H9 (cell line): ENCODE measurements around the gene BTBD8. TPM values are rescaled to one million over a fixed set of nuclear protein-coding genes. Genes with fewer than 3 reads are reported as not detected.

Experiments
- DNase-seq: peaks from one replicate; pipeline ENCODE4 v3.0.0-alpha.2; 2017
- H2AFZ ChIP-seq: one replicate; pipeline ENCODE4 v1.6.1; 2013; ENCODE audit warnings: mild to moderate bottlenecking, low read length, control low read depth, moderate library complexity
- H2AK5ac ChIP-seq: 2 replicates; pipeline ENCODE4 v1.6.1; 2013; ENCODE audit warnings: low read length, control low read depth, mixed read lengths; ENCODE audit not compliant: insufficient read length
- H2BK120ac ChIP-seq: one replicate; pipeline ENCODE4 v1.6.1; 2013; ENCODE audit warnings: low read depth, mild to moderate bottlenecking, low read length, control low read depth, inconsistent platforms; ENCODE audit not compliant: poor library complexity, severe bottlenecking
- H2BK12ac ChIP-seq: 2 replicates; pipeline ENCODE4 v1.6.1; 2013; ENCODE audit warnings: low read length, control low read depth, mixed read lengths, low read depth; ENCODE audit not compliant: insufficient read length
- H2BK15ac ChIP-seq: 2 replicates; pipeline ENCODE4 v1.6.1; 2013; ENCODE audit warnings: low read depth, low read length, control low read depth
- H2BK20ac ChIP-seq: one replicate; pipeline ENCODE4 v1.6.1; 2013; ENCODE audit warnings: low read depth, mild to moderate bottlenecking, low read length, control low read depth, inconsistent platforms; ENCODE audit not compliant: poor library complexity, severe bottlenecking
- H2BK5ac ChIP-seq: 2 replicates; pipeline ENCODE4 v1.6.1; 2013; ENCODE audit warnings: low read length, control low read depth, mixed read lengths; ENCODE audit not compliant: insufficient read length
- H3K14ac ChIP-seq: 2 replicates; pipeline ENCODE4 v1.6.1; 2013; ENCODE audit warnings: low read length, control low read depth; ENCODE audit not compliant: insufficient read depth
- H3K18ac ChIP-seq: 2 replicates; pipeline ENCODE4 v1.6.1; 2013; ENCODE audit warnings: low read depth, mild to moderate bottlenecking, mixed read lengths, low read length, control low read depth; ENCODE audit not compliant: insufficient read length
- H3K23ac ChIP-seq: 2 replicates; pipeline ENCODE4 v1.6.1; 2013; ENCODE audit warnings: low read length, control low read depth, mixed read lengths, low read depth; ENCODE audit not compliant: insufficient read length
- H3K23me2 ChIP-seq: 2 replicates; pipeline ENCODE4 v1.6.1; 2013; ENCODE audit warnings: low read depth, mild to moderate bottlenecking, mixed read lengths, low read length, control low read depth; ENCODE audit not compliant: insufficient read length, poor library complexity, severe bottlenecking
- H3K27ac ChIP-seq: 2 replicates; pipeline ENCODE4 v1.5.1; 2013; ENCODE audit warnings: low read length, control low read depth, mixed read lengths, low read depth; ENCODE audit not compliant: insufficient read length
- H3K27me3 ChIP-seq: 2 replicates; pipeline ENCODE4 v1.6.1; 2013; ENCODE audit warnings: low read length, control low read depth, inconsistent platforms; ENCODE audit not compliant: insufficient read depth
- H3K4ac ChIP-seq: 2 replicates; pipeline ENCODE4 v1.6.1; 2013; ENCODE audit warnings: low read depth, mild to moderate bottlenecking, control low read depth, inconsistent platforms, low read length, moderate library complexity
- H3K4me1 ChIP-seq: 2 replicates; pipeline ENCODE4 v1.6.1; 2013; ENCODE audit warnings: low read length, control low read depth, inconsistent platforms; ENCODE audit not compliant: insufficient read depth
- H3K4me2 ChIP-seq: 2 replicates; pipeline ENCODE4 v1.6.1; 2013; ENCODE audit warnings: low read length, control low read depth, mixed read lengths; ENCODE audit not compliant: insufficient read length, insufficient read depth
- H3K56ac ChIP-seq: 2 replicates; pipeline ENCODE4 v1.6.1; 2013; ENCODE audit warnings: low read depth, mild to moderate bottlenecking, mixed read lengths, low read length, control low read depth; ENCODE audit not compliant: insufficient read length
- H3K79me1 ChIP-seq: 2 replicates; pipeline ENCODE4 v1.6.1; 2013; ENCODE audit warnings: low read depth, mild to moderate bottlenecking, moderate library complexity, low read length, control low read depth, inconsistent platforms; ENCODE audit not compliant: insufficient read depth, poor library complexity, severe bottlenecking
- H3K79me2 ChIP-seq: 2 replicates; pipeline ENCODE4 v1.6.1; 2013; ENCODE audit warnings: low read length, control low read depth, inconsistent platforms; ENCODE audit not compliant: insufficient read depth
- H3K9ac ChIP-seq: 2 replicates; pipeline ENCODE4 v1.6.1; 2013; ENCODE audit warnings: low read length, control low read depth, mixed read lengths; ENCODE audit not compliant: insufficient read length; ENCODE audit errors: extremely low read depth
- H3K9me3 ChIP-seq: one replicate; pipeline ENCODE4 v1.6.1; 2013; ENCODE audit warnings: low read depth, low read length, inconsistent platforms; ENCODE audit not compliant: control insufficient read depth
- H3T11ph ChIP-seq: one replicate; pipeline ENCODE4 v1.6.1; 2013; ENCODE audit warnings: mild to moderate bottlenecking, low read length, control low read depth, inconsistent platforms
- H4K20me1 ChIP-seq: one replicate; pipeline ENCODE4 v1.6.1; 2013; ENCODE audit not compliant: control insufficient read depth, insufficient read length, insufficient read depth
- H4K5ac ChIP-seq: 2 replicates; pipeline ENCODE4 v1.6.1; 2013; ENCODE audit warnings: low read depth, mild to moderate bottlenecking, mixed read lengths, low read length, control low read depth; ENCODE audit not compliant: insufficient read length
- H4K8ac ChIP-seq: replicated peaks from 2 replicates; pipeline ENCODE4 v1.6.1; 2013; ENCODE audit warnings: low read length, control low read depth, mixed read lengths, low read depth; ENCODE audit not compliant: insufficient read length
- H4K91ac ChIP-seq: 2 replicates; pipeline ENCODE4 v1.6.1; 2013; ENCODE audit warnings: low read depth, mild to moderate bottlenecking, moderate library complexity, mixed read lengths, low read length, control low read depth; ENCODE audit not compliant: insufficient read length
- H3K27ac Mint-ChIP-seq, 3 experiments: 2 replicates in 2 of 3; 3 replicates in 1 of 3; pipeline ENCODE4 v1.8.0; 2020 to 2021; ENCODE audit warnings: mixed read lengths in 3 of 3, mild to moderate bottlenecking in 1 of 3, moderate library complexity in 1 of 3
- H3K27me3 Mint-ChIP-seq: 2 replicates; pipeline ENCODE4 v1.8.0; 2021; ENCODE audit warnings: low read depth, mild to moderate bottlenecking, moderate library complexity, mixed read lengths
- H3K36me3 Mint-ChIP-seq, 3 experiments: 2 replicates in 2 of 3; 3 replicates in 1 of 3; pipeline ENCODE4 v1.8.0; 2020 to 2021; ENCODE audit warnings: low read depth in 3 of 3, mixed read lengths in 3 of 3; ENCODE audit not compliant: insufficient read depth in 1 of 3
- H3K4me1 Mint-ChIP-seq, 2 experiments: 2 replicates each; pipeline ENCODE4 v1.8.0; 2020; ENCODE audit warnings: mixed read lengths in 2 of 2
- H3K4me3 Mint-ChIP-seq, 2 experiments: 2 replicates in 1 of 2; 3 replicates in 1 of 2; pipeline ENCODE4 v1.8.0; 2020 to 2021; ENCODE audit warnings: mild to moderate bottlenecking in 2 of 2, mixed read lengths in 2 of 2, moderate library complexity in 1 of 2
- H3K9me3 Mint-ChIP-seq, 2 experiments: 2 replicates in 1 of 2; 3 replicates in 1 of 2; pipeline ENCODE4 v1.8.0; 2020; ENCODE audit warnings: mild to moderate bottlenecking in 2 of 2, mixed read lengths in 2 of 2, moderate library complexity in 1 of 2
- CTCF ChIP-seq: fragments of 200-600 bp; sonication (generic); conservative IDR thresholded peaks from 3 replicates; pipeline ENCODE4 v1.8.0; 2021; ENCODE audit warnings: antibody characterized with exemption, mild to moderate bottlenecking
- whole genome bisulfite sequencing: extraction: QIAGEN DNeasy Blood & Tissue Kit; methylation state at CpG from one replicate; pipeline ENCODE4 v1.1.7; 2013; ENCODE audit warnings: missing lambda C conversion rate, low lambda C conversion rate, mixed read lengths; ENCODE audit not compliant: insufficient read length; ENCODE audit errors: extremely low coverage; 5-methylcytosine and 5-hydroxymethylcytosine counted together
- total RNA-seq: library from RNA; stranded (reverse); gene quantifications from 2 replicates; pipeline ENCODE4 v1.2.1, GENCODE V29; 2021

BTBD8 gene
- total RNA-seq, 1 experiment from 2014 or later: 1.4 TPM

- Histone ChIP-seq H3K18ac (no peak overlapping the region), H2BK20ac (no peak overlapping the region), H3K27ac (no peak overlapping the region), H3K23me2 (no peaks in the 10 kb centered on the region), H3K4me1 (no peaks in the 10 kb centered on the region), H4K5ac (no peak overlapping the region), H3K4ac (no peak overlapping the region), H3K4me2 (no peak overlapping the region), H3K14ac (no peak overlapping the region), H2AFZ (no peak overlapping the region), H3K56ac (no peak overlapping the region), H2BK12ac (no peak overlapping the region), H4K20me1 (no peaks in the 10 kb centered on the region), H2AK5ac (no peak overlapping the region), H2BK15ac (no peak overlapping the region), H3K79me2 (no peaks in the 10 kb centered on the region), H4K91ac (no peak overlapping the region), H3K9ac (no peak overlapping the region), H2BK120ac (no peak overlapping the region), H3K79me1 (no peaks in the 10 kb centered on the region), H4K8ac (no peak overlapping the region), H3K23ac (no peak overlapping the region), H3K27me3 (no peaks in the 10 kb centered on the region), H2BK5ac (no peak overlapping the region), H3K9me3 (no peaks in the 10 kb centered on the region), H3T11ph (no peak overlapping the region)
- TF ChIP-seq CTCF: no peak
- no peak for DNase-seq
- Mint-ChIP-seq H3K4me1 (no peaks in the 10 kb centered on the region), H3K27ac (no peak overlapping the region), H3K9me3 (no peaks in the 10 kb centered on the region), H3K27me3 (no peaks in the 10 kb centered on the region), H3K4me3 (no peak overlapping the region), H3K36me3 (no peaks in the 10 kb centered on the region)
- no CpG with 5 or more reads among the region's 1 CpG for WGBS
These were observed 87.0 kb downstream of the BTBD8 start for GRCh38 chr1:92167151-92167550.
